ENCODE results near the gene SLC16A1. TPM values are rescaled to one million over a fixed set of nuclear protein-coding genes. Genes with fewer than 3 reads are reported as not detected.

The SLC16A1 gene
- polyA plus RNA-seq, 1 of the 3 experiments (the other 2 are of a cell fraction): 34.2 TPM

DNA sequence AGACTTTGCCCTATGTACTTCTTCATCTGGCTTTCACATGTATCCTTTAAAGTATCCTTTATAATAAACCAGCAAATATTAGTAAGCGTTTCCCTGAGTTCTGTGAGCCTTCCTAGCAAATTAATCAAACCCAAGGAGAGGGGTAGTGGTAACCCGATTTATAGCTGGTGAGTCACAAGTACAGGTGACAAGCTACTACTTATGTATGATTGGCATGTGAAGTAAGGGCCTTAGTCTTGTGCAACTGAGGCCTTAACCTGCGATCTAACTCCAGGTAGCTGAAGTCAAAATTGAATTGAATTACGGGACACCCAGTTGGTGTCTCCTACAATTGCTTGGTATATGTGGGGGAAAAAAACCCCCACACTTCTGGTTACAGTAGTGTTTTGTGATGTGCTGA is 26.0 kb downstream of the SLC16A1 start:
- H3K36me3 ChIP-seq (replicated peaks in 1 of 2; ENCODE audit: control insufficient read depth in 1 of 2, insufficient read depth in 2 of 2, low read length in 1 of 2): peaks cover 9 to 12% of the 10 kb centered on the region in 2 experiments
- 89% methylated on average over 4 of the region's 4 CpGs for WGBS (ENCODE audit: low lambda C conversion rate)
- peaks cover 61% of the 10 kb centered on the region for H3K79me2 ChIP-seq (ENCODE audit: insufficient read depth)
- H3K4me2 ChIP-seq: no peak overlapping the region
- no peak for DNase-seq
- ChIA-PET POLR2A (no interaction called here), CTCF (interaction anchor here (1.2 to 1.5 kb wide), 2 partner anchors 14 to 143 kb away, joined by 4 to 11 read pairs; partner anchors contain the start of gene LRIG2)
- no peak overlapping the region for H3K4me3 ChIP-seq (ENCODE audit: low read depth in 2 of 2, low read length in 1 of 2)
- TF ChIP-seq YY1 (IDR thresholded peaks at IDR 0.05; ENCODE audit: low read depth) (no peak), RCOR1 (IDR thresholded peaks at IDR 0.05; ENCODE audit: low read length) (no peak), EP300 (IDR thresholded peaks at IDR 0.05; ENCODE audit: borderline replicate concordance in 1 of 2, low read depth in 1 of 2, low read length in 1 of 2) (no peak)
- TF ChIP-seq, protein P1, sequence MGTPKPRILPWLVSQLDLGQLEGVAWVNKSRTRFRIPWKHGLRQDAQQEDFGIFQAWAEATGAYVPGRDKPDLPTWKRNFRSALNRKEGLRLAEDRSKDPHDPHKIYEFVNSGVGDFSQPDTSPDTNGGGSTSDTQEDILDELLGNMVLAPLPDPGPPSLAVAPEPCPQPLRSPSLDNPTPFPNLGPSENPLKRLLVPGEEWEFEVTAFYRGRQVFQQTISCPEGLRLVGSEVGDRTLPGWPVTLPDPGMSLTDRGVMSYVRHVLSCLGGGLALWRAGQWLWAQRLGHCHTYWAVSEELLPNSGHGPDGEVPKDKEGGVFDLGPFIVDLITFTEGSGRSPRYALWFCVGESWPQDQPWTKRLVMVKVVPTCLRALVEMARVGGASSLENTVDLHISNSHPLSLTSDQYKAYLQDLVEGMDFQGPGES (IDR thresholded peaks at IDR 0.05; ENCODE audit: low read depth, low read length): no peak
- TF ChIP-seq, protein P2, sequence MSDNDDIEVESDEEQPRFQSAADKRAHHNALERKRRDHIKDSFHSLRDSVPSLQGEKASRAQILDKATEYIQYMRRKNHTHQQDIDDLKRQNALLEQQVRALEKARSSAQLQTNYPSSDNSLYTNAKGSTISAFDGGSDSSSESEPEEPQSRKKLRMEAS (IDR thresholded peaks at IDR 0.05; ENCODE audit: low read depth): no peak
- no peaks in the 10 kb centered on the region for H4K20me1 ChIP-seq (ENCODE audit: insufficient read depth)
- H2AFZ ChIP-seq (ENCODE audit: low read depth): no peak overlapping the region
- H3K9me2 ChIP-seq: no peaks in the 10 kb centered on the region
- peaks cover 13% of the 10 kb centered on the region for H3F3A ChIP-seq (replicated peaks; ENCODE audit: insufficient read depth)
- H3K4me1 ChIP-seq (ENCODE audit: control insufficient read depth in 1 of 2, insufficient read depth in 2 of 2, low read depth in 1 of 2, low read length in 1 of 2): peaks cover 0 to 12% of the 10 kb centered on the region in 2 experiments; a peak in 2 of 4 replicates
- H3K9ac ChIP-seq: no peak overlapping the region
- no peaks in the 10 kb centered on the region for H3K27me3 ChIP-seq (ENCODE audit: insufficient read depth)
- H3K27ac ChIP-seq (ENCODE audit: low read depth in 2 of 2, low read length in 1 of 2): no peak overlapping the region
- H3K9me3 ChIP-seq: no peaks in the 10 kb centered on the region

DNA sequence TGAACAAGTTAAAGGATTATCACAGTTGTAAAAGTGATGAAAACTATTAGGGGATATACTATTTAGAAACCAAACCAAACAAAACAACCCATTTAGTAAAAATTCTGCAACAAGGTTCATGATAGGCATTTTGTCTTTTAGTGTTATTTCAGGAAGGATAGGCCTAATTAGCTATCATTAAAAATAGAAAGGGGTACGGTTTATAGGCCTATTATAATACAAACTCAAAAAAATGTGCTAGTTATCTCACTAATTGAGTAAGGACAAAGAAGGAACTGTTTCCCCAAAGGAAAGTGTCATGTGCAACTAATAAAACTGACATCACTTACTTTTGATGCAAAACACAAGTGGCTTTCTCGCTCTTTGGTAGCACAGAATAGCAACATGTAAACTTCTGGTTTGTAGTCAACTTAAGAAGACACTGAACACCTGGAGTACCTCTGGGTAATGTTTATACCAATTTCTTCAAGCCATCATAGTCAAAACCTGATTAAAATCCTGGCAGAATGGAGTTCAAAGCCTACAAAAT is 28.5 kb downstream of the SLC16A1 start:
- H3K4me1 ChIP-seq (ENCODE audit: control insufficient read depth in 1 of 2, insufficient read depth in 2 of 2, low read depth in 1 of 2, low read length in 1 of 2): no peaks in the 10 kb centered on the region
- no peak for DNase-seq
- no peak overlapping the region for H3K9ac ChIP-seq
- CTCF ChIA-PET: interaction anchor here (1.0 to 1.6 kb wide), 2 partner anchors 20 to 115 kb away, joined by 3 to 5 read pairs; no protein-coding TSS in a partner anchor
- TF ChIP-seq FOXM1 (IDR thresholded peaks at IDR 0.05; ENCODE audit: low read depth) (no peak), GATA2 (CRISPR knock-in tag; IDR thresholded peaks at IDR 0.05) (no peak), ELF1 (IDR thresholded peaks at IDR 0.05) (no peak), RXRA (IDR thresholded peaks at IDR 0.05; ENCODE audit: borderline replicate concordance, low read depth) (no peak), JUND (IDR thresholded peaks at IDR 0.05) (no peak), MEF2A (IDR thresholded peaks at IDR 0.05; ENCODE audit: borderline replicate concordance, low read depth) (no peak), TAF1 (IDR thresholded peaks at IDR 0.05; ENCODE audit: borderline replicate concordance, low read depth, low read length) (no peak), YY1 (IDR thresholded peaks at IDR 0.05; ENCODE audit: low read depth) (no peak), CHD2 (IDR thresholded peaks at IDR 0.05; ENCODE audit: low read length, partially characterized antibody) (no peak), POLR2AphosphoS5 (IDR thresholded peaks at IDR 0.05; ENCODE audit: low read depth, low read length) (no peak), NRF1 (IDR thresholded peaks at IDR 0.05; ENCODE audit: low read depth, low read length) (no peak)
- TF ChIP-seq, protein P1 (IDR thresholded peaks at IDR 0.05; ENCODE audit: low read depth, low read length): no peak
- TF ChIP-seq, protein P3, sequence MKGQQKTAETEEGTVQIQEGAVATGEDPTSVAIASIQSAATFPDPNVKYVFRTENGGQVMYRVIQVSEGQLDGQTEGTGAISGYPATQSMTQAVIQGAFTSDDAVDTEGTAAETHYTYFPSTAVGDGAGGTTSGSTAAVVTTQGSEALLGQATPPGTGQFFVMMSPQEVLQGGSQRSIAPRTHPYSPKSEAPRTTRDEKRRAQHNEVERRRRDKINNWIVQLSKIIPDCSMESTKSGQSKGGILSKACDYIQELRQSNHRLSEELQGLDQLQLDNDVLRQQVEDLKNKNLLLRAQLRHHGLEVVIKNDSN (IDR thresholded peaks at IDR 0.05; ENCODE audit: borderline replicate concordance, low read depth): no peak
- TF ChIP-seq, protein P4, sequence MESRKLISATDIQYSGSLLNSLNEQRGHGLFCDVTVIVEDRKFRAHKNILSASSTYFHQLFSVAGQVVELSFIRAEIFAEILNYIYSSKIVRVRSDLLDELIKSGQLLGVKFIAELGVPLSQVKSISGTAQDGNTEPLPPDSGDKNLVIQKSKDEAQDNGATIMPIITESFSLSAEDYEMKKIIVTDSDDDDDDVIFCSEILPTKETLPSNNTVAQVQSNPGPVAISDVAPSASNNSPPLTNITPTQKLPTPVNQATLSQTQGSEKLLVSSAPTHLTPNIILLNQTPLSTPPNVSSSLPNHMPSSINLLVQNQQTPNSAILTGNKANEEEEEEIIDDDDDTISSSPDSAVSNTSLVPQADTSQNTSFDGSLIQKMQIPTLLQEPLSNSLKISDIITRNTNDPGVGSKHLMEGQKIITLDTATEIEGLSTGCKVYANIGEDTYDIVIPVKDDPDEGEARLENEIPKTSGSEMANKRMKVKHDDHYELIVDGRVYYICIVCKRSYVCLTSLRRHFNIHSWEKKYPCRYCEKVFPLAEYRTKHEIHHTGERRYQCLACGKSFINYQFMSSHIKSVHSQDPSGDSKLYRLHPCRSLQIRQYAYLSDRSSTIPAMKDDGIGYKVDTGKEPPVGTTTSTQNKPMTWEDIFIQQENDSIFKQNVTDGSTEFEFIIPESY (IDR thresholded peaks at IDR 0.05; ENCODE audit: borderline replicate concordance, low read depth): no peak
- TF ChIP-seq, protein P5, sequence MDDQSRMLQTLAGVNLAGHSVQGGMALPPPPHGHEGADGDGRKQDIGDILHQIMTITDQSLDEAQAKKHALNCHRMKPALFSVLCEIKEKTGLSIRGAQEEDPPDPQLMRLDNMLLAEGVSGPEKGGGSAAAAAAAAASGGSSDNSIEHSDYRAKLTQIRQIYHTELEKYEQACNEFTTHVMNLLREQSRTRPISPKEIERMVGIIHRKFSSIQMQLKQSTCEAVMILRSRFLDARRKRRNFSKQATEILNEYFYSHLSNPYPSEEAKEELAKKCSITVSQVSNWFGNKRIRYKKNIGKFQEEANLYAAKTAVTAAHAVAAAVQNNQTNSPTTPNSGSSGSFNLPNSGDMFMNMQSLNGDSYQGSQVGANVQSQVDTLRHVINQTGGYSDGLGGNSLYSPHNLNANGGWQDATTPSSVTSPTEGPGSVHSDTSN (IDR thresholded peaks at IDR 0.05): no peak
- H3K9me3 ChIP-seq: no peaks in the 10 kb centered on the region
- H3K27me3 ChIP-seq (ENCODE audit: insufficient read depth): no peaks in the 10 kb centered on the region
- no peak overlapping the region for H3K27ac ChIP-seq (ENCODE audit: low read depth in 2 of 2, low read length in 1 of 2)
- no peak overlapping the region for H3K4me3 ChIP-seq (ENCODE audit: low read depth in 2 of 2, low read length in 1 of 2)
- H4K20me1 ChIP-seq (ENCODE audit: insufficient read depth): no peaks in the 10 kb centered on the region
- 98% methylated on average over 2 of the region's 2 CpGs for WGBS (ENCODE audit: low lambda C conversion rate)
- H3K79me2 ChIP-seq (ENCODE audit: insufficient read depth): peaks cover 39% of the 10 kb centered on the region
- no peaks in the 10 kb centered on the region for H3K9me2 ChIP-seq
- peaks cover 12 to 16% of the 10 kb centered on the region in 2 experiments for H3K36me3 ChIP-seq (replicated peaks in 1 of 2; ENCODE audit: control insufficient read depth in 1 of 2, insufficient read depth in 2 of 2, low read length in 1 of 2)
- peaks cover 5% of the 10 kb centered on the region for H3F3A ChIP-seq (replicated peaks; ENCODE audit: insufficient read depth)
- H3K4me2 ChIP-seq: no peak overlapping the region
- H2AFZ ChIP-seq (ENCODE audit: low read depth): no peak overlapping the region
- POLR2A ChIA-PET: no interaction called here
